Esophagus muscularis mucosa (tissue), 4 donors: Measurements from ENCODE around the gene ADCY9. TPM values are rescaled to one million over a fixed set of nuclear protein-coding genes. Genes with fewer than 3 reads are reported as not detected.

Source experiments
- DNase-seq: peaks from one replicate; pipeline ENCODE4 v3.0.0-alpha.2; 2017; ENCODE audit errors: extremely low spot score
- H3K27ac ChIP-seq, 4 donors: fragments of 200-600 bp; sonication (generic); replicated peaks in 1 of 4; 1 replicate in 3 of 4; 2 replicates in 1 of 4; pipeline ENCODE4 v1.5.1; 2016 to 2019; ENCODE audit warnings: mild to moderate bottlenecking in 1 of 4
- H3K27me3 ChIP-seq, 4 donors: fragments of 200-600 bp; sonication (generic); one replicate each; pipeline versions ENCODE4 v1.5.1 to v1.6.0; 2016 to 2019
- H3K36me3 ChIP-seq, 4 donors: fragments of 200-600 bp; sonication (generic); one replicate each; pipeline ENCODE4 v1.5.1; 2016 to 2019
- H3K4me1 ChIP-seq, 4 donors: fragments of 200-600 bp; sonication (generic); one replicate each; pipeline ENCODE4 v1.5.1; 2016 to 2019
- H3K4me3 ChIP-seq, 4 donors: fragments of 200-600 bp; sonication (generic); 1 replicate in 2 of 4; 2 replicates in 2 of 4; pipeline ENCODE4 v1.5.1; 2016 to 2019; ENCODE audit warnings: mild to moderate bottlenecking in 4 of 4, moderate library complexity in 1 of 4
- H3K9me3 ChIP-seq, 4 donors: fragments of 200-600 bp; sonication (generic); 1 replicate in 3 of 4; 2 replicates in 1 of 4; pipeline ENCODE4 v1.5.1; 2016 to 2019
- CTCF ChIP-seq, 3 experiments: fragments of 200-600 bp in 2 of 3; fragments of 450-650 bp in 1 of 3; sonication (generic) in 2 of 3; IDR thresholded peaks; one replicate each; pipeline ENCODE4 v1.5.1; 2017 to 2019; ENCODE audit warnings: antibody characterized with exemption in 3 of 3, mild to moderate bottlenecking in 2 of 3, moderate library complexity in 1 of 3
- EP300 ChIP-seq: sonication (generic); formaldehyde crosslinking; IDR thresholded peaks from one replicate; pipeline ENCODE4 v1.6.1; 2017; ENCODE audit warnings: antibody characterized with exemption
- POLR2A ChIP-seq: fragments of 450-650 bp; IDR thresholded peaks from one replicate; pipeline ENCODE4 v1.6.1; 2017; ENCODE audit warnings: antibody characterized with exemption, moderate library complexity, mild to moderate bottlenecking, low read depth
- POLR2AphosphoS5 ChIP-seq, 2 donors: sonication (generic); formaldehyde crosslinking; IDR thresholded peaks; one replicate each; pipeline ENCODE4 v1.6.1; 2017; ENCODE audit warnings: antibody characterized with exemption in 2 of 2
- WGBS: methylation state at CpG from one replicate; pipeline ENCODE4 v1.1.5; 2018; 5-methylcytosine and 5-hydroxymethylcytosine counted together
- intact Hi-C: fragments of 100-400 bp; cut with DNase I; formaldehyde crosslinking; loops from one replicate; pipeline ENCODE4 v1.15.1; 2023
- total RNA-seq, 4 donors: library from RNA; depleted of rRNA; stranded (reverse); fragments of >200 nt; gene quantifications; one replicate each; pipeline versions ENCODE4 v1.1.0 to v1.2.1, GENCODE V29; 2016

ADCY9 gene
- total RNA-seq, 4 donors from 2014 or later: 35.8 to 72.9 (median 55.7) TPM

- no peaks in the 10 kb centered on the region for H3K27me3 ChIP-seq
- no peak for DNase-seq
- H3K9me3 ChIP-seq: no peaks in the 10 kb centered on the region
- intact Hi-C loops: no loop called here
- H3K4me3 ChIP-seq: no peak overlapping the region
- TF ChIP-seq POLR2AphosphoS5 (IDR thresholded peaks at IDR 0.05) (no peak), EP300 (no peak), CTCF (IDR thresholded peaks at IDR 0.05) (no peak), POLR2A (no peak)
- no peak overlapping the region for H3K27ac ChIP-seq
- H3K4me1 ChIP-seq: peaks cover 0 to 10% (median 7%) of the 10 kb centered on the region in 4 donors
- WGBS: 97% methylated on average over 24 of the region's 24 CpGs
- H3K36me3 ChIP-seq: peaks cover 18 to 42% (median 24%) of the 10 kb centered on the region in 4 donors
Observed at GRCh38 chr16:3966681-3967080, 149.6 kb downstream of the ADCY9 start.

GRCh38 chr16:3965781-3966582 lies 150.3 kb downstream of the ADCY9 start:
- H3K27ac ChIP-seq: no peak overlapping the region
- H3K9me3 ChIP-seq: no peaks in the 10 kb centered on the region
- TF ChIP-seq POLR2AphosphoS5 (IDR thresholded peaks at IDR 0.05) (no peak), EP300 (no peak), POLR2A (no peak), CTCF (IDR thresholded peaks at IDR 0.05) (no peak)
- peaks cover 6 to 16% (median 13%) of the 10 kb centered on the region in 4 donors for H3K4me1 ChIP-seq
- WGBS: 97% methylated on average over 21 of the region's 50 CpGs
- peaks cover 18 to 35% (median 21%) of the 10 kb centered on the region in 4 donors for H3K36me3 ChIP-seq
- H3K27me3 ChIP-seq: no peaks in the 10 kb centered on the region
- H3K4me3 ChIP-seq: no peak overlapping the region
- DNase-seq: no peak
- intact Hi-C loops: no loop called here

GRCh38 chr16:3965306-3965705 lies 150.9 kb downstream of the ADCY9 start:
- intact Hi-C loops: no loop called here
- Histone ChIP-seq H3K4me1 (peaks cover 8 to 17% (median 15%) of the 10 kb centered on the region in 4 donors), H3K27ac (no peak overlapping the region), H3K36me3 (peaks cover 18 to 28% (median 20%) of the 10 kb centered on the region in 4 donors), H3K27me3 (no peaks in the 10 kb centered on the region), H3K9me3 (no peaks in the 10 kb centered on the region), H3K4me3 (no peak overlapping the region)
- TF ChIP-seq POLR2A: no peak
- TF ChIP-seq EP300: no peak
- TF ChIP-seq POLR2AphosphoS5 (IDR thresholded peaks at IDR 0.05): no peak
- no peak for TF ChIP-seq CTCF (IDR thresholded peaks at IDR 0.05)
- no peak for DNase-seq
- 81% methylated on average over 15 of the region's 15 CpGs for WGBS

GRCh38 chr16:3964686-3965290 lies 151.5 kb downstream of the ADCY9 start:
- no peak for DNase-seq
- no peak overlapping the region for H3K27ac ChIP-seq
- 92% methylated on average over 27 of the region's 28 CpGs for WGBS
- TF ChIP-seq POLR2AphosphoS5 (IDR thresholded peaks at IDR 0.05) (no peak), EP300 (no peak), CTCF (IDR thresholded peaks at IDR 0.05) (no peak), POLR2A (no peak)
- H3K9me3 ChIP-seq: no peaks in the 10 kb centered on the region
- H3K27me3 ChIP-seq: no peaks in the 10 kb centered on the region
- no peak overlapping the region for H3K4me3 ChIP-seq
- H3K4me1 ChIP-seq: peaks cover 8 to 22% (median 20%) of the 10 kb centered on the region in 4 donors
- H3K36me3 ChIP-seq: peaks cover 18 to 27% (median 20%) of the 10 kb centered on the region in 4 donors
- intact Hi-C loops: no loop called here
